Middle frontal gyrus (tissue), 1 donor: Measurements from ENCODE around the gene KPNA6.
"Not testable (repeated sequence)": the region's sequence is repeated elsewhere in the genome, so short reads cannot be mapped to it uniquely, and the experiment has no call there.

ENCODE experiments used
- DNase-seq: peaks from one replicate; pipeline ENCODE4 v3.0.0-alpha.2; 2015; ENCODE audit warnings: low spot score; ENCODE audit errors: extremely low spot score

KPNA6 gene

DNA sequence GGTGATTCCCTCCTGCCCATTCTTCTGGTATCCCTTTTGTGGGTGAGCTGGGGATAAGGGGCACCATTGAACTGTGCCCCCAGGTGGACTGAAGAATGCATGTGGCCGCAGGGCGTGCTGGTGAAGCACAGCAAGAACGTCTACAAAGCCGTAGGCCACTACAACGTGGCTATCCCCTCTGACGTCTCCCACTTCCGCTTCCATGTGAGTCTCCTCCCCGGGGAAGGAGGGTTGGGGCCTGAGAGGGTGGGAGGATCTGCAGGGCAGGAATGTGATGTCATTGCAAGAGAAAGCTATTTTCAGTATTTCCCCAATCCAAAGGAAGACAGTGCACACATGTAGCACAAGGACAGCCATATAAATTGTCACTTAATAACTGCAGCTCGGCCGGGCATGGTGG, 7.5 kb upstream of the KPNA6 start:
- DNase-seq, result no peak

DNA sequence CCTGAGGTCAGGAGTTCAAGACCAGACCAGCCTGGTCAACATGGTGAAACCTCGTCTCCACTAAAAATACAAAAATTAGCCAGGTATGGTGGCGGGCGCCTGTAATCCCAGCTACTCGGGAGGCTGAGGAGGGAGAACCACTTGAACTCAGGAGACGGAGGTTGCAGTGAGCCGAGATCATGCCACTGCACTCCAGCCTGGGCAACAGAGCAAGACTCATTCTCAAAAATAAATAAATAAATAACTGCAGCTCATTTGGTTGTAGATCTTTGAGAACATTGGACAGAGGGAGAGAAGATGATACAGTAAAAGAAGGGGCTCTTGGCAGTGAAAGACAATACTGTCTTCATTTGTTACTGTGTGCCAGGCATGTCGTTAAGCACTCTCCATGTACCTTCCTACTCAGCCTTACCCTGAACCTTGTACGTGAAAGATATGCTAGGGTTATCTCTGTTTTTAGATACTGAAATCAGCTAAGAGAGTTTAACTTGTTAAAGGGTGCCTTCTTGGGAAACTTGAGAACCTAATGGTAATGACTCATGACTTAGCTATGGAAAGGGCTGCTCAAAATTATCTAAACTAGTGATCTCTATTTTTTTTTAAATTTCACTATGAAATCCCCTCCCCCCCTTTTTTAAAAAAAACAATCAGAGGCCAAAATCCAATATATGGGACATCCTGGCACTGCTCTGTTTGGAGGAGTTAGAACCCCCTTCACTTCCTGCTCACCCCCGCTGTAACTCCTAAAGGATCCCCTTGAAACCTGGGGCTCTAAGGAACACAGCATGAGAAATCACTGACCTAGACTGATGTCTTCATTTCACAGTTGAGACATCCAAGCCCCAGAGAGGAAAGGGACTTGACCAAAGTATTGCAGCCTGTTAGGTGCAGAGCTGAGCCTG, 6.8 kb upstream of the KPNA6 start:
- DNase-seq, result no peak

DNA sequence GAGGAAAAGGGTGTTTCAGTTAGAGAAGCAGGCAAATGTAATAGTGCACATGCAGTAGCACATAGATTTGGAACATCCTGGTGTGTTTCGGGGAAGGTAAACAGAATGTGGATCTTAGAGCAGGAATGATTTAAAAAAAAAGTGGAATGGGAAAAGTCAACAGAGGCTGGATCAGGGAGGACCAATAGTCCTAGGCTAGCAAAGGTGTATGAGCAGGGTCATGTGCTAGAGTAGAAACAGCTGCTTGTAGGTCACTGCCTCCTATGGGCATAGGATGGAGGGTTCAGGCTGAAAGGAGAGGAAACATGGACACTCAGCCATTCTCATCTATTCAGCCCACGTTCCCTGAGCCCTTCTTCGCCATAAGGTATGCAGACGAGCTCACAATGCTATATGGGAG, 3.7 kb upstream of the KPNA6 start:
- DNase-seq, result no peak

DNA sequence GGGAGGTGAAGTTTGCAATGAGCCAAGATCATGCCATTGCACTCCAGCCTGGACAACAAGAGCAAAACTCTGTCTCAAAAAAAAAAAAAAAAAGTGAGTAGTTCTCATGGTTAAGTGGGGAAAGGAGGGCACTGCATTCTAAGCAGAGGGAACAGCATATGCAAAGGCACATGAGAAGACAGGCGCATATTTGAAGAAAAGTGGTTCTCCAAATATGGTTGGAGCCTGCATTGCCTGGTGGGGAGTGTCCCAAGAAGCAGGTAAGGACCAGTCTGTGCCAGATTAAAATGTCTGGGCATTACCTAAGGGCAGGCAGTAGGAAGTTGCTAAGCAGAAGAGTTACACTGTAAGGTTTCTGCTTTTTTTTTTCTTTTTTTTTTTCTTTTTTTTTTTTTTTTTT, 2.5 kb upstream of the KPNA6 start:
- DNase-seq, result no peak

DNA sequence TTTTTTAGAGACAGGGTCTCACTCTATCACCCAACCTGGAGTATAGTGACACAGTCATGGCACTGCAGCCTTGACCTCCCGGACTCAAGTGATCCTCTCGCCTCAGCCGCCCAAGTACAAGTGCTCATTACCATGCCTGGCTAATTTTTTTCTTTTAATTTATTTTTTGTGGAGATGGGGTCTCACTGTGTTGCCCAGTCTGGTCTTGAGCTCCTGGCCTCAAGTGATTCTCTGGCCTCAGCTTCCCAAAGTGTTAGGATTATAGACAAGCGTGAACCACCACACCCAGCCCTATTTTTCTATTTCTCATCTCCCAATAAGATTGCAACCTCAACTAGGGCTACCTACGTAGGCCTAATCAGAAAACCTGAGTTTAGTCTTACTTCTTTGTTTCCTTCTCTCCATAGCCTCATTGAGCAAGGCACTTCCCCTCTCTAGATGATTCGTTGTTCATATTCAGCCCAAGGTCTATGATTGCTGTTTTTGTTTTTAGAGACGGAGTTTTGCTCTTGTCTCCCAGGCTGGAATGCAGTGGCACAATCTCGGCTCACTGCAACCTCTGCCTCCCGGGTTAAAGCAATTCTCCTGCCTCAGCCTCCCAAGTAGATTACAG, 1.1 kb upstream of the KPNA6 start:
- DNase-seq, result no peak

DNA sequence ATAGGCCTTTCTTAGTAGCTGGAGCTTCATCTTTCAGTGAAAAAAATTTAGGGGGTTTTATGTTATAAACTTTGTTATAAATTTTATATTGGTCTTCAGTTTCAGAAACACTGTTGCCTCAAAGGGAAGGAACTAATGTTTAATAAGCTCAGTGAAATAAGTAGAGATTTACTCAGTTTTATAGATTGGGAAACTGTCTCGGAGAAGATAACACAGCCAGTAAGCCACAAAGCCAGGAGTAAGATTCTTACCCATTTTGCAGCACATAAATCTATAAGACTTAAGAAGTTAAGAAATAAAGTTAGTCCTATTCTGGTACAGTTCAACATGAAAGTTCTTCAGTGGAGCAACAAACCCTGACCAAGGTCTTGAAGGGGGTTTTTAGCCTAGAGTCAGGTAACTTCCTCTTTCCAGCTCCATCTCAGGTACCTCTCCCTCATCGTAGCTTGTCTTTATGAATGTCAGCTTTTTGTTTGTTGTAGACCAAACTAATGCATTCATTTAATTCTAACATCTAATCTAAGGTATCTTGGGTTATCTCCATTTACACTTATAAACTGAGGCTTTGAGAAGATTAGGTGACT, 3.3 kb downstream of the KPNA6 start:
- DNase-seq, result no peak

DNA sequence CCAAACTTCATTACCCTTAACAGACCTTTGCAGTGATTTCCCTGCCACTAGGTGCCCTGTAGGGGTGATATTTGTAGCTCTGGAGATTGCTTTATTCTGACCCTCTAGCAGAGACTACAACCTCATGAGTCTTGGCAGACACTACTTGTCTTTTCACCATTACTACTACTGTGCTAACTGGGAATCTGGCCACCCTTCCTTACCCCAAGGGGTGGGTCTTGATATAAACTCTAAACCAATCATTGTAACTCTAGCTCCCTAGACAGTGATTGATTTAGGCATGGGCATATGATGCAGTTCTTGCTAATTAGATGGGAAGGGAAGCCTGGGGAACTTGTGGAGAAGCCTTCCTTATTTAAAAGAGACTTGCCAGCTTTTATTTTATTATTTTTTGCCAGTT, 3.9 kb downstream of the KPNA6 start:
- DNase-seq, result no peak

DNA sequence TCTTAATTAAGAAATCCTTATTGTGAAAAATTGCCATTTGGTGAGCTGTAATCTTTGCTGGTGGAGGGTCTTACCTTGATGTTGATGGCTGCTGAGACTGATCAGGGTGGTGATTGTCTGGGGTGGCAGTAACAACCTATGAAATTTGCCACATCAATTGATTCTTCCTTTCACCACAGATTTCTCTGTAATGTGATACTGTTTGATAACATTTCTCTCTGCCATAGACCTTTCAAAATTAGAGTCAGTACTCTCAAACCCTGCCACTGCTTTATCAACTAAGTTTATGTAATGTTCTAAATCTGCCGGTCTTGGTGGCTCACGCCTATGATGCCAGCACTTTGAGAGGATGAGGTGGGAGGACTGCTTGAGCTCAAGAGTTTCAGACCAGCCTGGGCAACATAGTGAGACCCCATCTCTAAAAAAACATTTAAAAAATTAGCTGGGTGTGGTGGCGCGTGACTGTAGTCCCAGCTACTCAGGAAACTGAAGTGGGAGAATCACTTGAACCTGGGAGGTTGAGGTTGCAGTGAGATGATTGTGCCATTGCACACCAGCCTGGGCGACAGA, 5.0 kb downstream of the KPNA6 start:
- DNase-seq, result no peak

DNA sequence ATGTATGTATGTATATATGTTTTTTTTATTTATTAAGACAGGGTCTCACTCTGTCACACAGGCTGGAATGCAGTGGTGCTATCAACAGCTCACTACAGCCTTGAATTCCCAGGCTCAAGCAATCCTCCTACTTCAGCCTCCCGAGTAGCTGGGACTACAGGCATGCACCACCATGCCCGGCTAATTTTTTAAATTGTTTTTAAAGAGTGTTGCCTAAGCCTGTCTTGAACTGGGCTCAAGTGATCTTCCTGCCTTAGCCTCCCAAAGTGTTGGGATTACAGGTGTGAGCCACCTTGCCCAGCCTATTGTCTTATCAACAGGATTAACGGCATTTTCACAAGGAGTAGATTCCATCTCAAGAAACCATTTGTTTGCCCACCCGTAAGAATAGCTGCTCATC, 5.6 kb downstream of the KPNA6 start:
- not testable (repeated sequence) for DNase-seq

DNA sequence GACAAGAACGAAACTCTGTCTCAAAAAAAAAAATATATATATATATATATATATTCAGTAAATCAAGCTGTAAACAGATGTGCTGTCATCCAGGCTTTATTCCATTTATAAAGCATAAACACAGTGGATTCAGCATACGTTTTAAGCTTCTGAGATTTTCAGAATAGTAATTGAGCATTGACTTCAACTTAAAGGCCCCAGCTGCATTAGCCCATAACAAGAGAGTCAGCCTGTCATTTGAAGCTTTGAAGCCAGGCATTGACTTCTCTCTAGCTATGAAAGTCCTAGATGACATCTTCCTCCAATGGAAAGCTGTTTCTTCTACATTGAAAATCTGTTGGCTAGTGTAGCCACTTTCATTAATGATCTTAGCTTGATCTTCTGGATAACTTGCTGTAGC, 6.6 kb downstream of the KPNA6 start:
- no peak for DNase-seq

DNA sequence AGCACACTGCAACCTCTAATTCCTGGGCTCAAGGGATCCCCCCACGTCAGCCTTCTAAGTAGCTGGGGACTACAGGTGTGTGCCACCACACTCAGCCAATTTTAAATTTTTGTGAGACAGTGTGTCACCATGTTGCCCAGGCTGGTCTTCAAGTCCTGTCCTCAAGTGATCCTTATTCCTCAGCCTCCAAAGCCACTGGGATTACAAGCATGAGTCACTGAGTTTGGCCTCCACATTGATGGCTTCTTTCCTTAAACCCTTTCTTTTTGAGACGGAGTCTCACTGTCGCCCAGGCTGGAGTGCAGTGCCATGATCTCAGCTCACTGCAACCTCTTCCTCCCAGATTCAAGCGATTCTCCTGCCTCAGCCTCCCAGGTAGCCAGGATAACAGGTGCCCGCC, 7.6 kb downstream of the KPNA6 start:
- no peak for DNase-seq

DNA sequence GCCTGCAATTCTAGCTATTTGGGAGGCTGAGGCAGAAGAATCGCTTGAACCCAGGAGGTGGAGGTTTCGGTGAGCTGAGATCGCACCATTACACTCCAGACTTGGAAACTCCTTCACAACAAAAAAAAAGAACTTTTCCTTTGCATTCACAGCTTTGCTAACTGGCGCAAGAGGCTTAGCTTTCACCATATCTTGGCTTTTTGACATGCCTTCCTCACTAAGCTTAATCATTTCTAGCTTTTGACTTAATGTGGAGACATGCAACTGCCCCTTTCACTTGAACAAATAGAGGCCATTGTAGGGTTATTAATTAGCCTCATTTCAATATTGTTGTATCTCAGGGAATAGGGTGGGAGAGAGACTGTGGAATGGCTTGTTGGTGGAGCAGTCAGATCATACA, 8.7 kb downstream of the KPNA6 start:
- DNase-seq, result no peak

DNA sequence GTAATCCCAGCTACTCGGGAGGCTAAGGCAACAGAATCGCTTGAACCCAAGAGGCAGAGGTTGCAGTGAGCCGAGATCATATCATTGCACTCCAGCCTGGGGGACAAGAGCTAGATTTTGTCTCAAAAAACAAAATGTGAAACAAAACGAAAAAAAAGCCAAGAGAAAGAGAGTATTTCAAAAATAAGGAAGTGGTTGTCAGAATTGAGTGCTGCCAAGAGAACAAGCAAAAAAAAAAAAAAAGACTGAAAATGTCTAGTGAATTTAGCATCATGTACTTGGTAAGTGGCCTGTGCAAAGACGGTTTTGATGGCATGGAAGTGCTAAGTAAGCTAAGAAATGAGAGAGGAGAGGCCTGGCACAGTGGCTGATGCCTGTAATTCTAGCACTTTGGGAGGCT, 14.3 kb downstream of the KPNA6 start:
- DNase-seq, result no peak

DNA sequence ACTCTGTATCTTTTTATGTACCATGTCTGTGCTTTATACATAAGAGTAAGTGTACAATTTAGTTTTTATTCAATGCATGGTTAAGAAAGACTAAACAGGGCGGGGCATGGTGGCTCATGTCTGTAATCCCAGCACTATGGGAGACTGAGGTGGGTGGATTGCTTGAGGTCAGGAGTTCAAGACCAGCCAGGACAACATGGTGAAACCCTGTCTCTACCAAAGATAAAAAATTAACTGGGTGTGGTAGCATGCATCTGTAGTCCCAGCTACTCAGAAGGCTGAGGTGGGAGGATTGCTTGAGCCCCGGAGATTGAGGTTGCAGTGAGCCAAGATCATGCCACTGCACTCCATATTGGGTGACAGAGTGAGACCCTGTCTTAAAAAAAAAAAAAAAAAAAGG, 15.5 kb downstream of the KPNA6 start:
- not testable (repeated sequence) for DNase-seq

DNA sequence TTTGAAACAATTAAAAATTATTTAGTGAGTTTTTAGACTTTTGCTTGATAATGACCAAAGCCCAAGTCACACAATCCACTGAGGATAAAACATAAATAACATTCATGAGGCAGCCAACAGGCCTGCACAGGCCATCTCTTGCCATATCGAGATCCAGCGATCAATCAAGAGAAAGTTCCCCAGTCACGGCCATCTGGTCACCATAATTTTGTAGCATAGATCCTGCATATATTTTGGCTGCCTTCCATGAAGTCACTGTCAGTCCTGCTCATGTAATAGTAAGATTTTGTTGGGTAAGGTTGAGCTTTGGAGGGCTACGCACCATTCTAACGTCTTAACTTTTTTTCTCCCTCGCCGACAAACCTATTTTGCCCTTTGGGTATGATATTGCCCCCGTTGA, 17.5 kb downstream of the KPNA6 start:
- DNase-seq, result no peak

DNA sequence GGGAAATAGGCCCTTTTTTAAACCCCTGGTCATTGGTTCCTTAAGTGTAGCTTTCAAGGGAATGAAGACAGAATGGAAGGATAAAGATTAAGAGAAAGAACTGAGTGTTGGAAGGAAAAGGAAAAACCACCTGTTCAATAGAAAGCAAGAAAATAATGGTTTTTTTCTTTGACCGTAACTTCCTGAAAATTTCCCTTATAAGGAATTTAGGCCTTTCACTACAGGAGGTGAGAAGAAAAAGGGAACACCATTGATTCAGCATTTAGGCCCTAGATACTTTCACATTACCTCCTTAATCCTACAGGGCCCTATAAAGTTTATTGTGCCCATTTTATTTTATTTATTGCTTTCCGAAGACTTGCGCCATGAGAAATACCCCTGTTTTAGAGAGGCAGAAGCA, 18.9 kb downstream of the KPNA6 start:
- no peak for DNase-seq

DNA sequence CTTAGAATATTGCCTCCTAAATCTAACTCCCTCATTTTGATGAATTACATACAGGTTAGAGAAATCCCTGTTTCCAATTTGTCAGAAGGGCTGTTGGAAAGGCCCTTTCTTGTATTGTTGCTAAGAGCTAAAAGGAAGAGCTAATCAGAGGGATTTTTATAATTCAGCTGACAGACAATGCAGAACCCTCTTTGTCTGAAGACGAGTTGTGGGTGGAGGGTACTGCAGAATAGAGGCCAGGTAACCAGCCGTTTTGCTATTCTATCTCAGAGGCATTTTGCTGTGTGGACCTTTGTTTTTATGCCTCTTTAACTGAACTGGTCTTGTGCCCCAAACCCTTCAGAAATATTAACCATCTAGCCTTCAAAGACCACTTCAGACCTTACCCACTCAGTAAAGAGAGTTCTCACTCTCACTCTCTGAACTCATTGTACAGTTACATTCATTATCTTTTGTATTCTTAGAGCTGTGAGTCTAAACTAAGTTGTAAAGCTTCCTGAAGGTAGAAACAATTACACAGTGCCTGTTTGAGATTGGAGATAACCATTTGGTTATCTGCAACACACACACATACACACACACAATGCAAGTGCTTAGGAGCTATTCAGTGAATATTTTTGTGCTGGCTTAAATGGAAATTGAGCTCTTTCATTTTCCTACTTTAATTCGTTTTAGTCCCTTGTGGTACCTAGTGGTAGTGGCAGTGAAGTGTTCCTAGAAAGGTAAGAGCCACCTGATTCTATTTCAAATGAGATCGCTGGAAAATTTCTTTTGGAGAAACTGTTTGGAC, 19.7 kb downstream of the KPNA6 start:
- DNase-seq, result no peak

DNA sequence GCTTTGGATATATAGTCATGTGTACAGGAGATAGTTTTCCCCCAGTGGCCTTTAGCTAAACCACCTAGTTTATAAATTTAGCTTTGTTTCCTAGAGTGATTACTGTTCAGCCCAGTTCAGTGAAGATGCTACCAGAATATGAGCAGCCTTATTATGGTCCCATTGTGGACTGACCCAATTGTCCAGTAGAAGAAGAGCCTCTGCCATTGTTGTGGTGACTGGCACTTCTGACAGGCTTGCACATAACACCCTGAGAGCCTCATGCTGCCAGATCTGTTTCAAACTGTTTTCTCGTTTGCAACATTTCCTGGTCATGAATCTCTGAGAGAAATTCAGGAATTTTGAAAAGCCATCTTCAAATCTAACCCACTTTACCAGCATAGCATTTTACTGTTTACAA, 20.6 kb downstream of the KPNA6 start:
- no peak for DNase-seq

DNA sequence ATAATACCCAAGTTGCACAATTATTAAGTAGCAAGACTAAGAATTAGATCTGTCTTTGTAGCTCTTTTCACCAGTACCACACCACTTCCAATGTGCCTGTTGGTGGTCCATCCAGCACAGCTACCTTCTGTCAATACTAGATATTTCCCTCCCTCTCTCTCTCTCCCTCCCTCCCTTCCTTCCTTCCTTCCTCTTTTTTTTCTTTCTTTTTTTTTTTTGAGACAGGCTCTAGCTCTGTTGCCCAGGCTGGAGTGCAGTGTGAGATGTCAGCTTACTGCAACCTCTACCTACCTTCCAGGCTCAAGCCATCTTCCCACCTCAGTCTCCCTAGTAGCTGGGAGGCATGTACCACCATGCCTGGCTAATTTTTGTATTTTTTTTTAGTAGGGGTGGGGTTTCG, 21.1 kb downstream of the KPNA6 start:
- no peak for DNase-seq

DNA sequence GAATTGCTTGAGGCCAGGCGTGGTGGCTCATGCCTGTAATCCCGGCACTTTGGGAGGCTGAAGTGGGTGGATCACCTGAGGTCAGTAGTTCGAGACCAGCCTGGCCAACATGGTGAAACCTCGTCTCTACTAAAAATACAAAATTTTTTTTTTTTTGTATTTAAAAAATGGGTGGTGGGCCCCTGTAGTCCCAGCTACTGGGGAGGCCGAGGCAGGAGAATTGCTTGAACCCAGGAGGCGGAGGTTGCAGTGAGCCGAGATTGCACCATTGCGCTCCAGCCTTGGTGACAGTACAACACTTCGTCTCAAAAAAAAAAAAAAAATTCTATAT, 26.1 kb downstream of the KPNA6 start:
- DNase-seq, result not testable (repeated sequence)

DNA sequence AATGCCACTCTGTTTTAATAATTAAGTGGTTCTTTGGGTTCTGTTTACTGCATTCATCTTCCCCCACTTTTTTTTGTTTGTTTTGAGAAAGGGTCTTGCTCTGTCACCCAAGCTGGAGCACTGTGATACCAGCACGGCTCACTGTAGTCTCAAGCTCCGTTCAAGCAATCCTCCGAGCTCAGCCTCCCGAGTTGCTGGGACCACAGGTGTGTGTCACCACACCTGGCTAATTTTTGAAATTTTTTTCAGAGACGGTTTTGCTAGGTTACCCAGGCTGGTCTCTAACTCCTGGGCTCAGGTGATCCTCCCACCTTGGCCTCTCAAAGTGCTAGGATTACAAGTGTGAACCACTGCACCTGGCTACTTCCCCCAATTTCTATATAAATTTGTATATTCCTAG, 29.3 kb downstream of the KPNA6 start:
- no peak for DNase-seq

DNA sequence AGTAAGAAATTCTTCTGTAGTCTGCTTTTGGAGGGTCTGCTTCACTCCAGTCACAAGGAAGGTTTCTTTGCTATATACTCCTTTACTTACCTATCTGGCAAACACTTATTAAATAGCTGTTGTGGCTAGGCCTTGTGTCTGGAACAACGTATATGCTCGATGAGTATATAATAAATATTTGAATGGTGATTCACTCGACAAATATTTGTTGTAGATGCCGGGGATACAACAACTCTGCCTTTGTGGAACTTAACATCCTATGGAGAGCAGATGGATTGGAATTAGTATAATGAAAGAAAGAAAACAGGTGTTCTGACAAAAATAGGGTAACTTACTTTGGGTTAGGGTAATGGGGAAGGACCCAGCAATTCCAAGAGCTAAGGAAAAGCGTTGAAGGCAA, 31.1 kb downstream of the KPNA6 start:
- DNase-seq, result no peak
